Gastrocnemius medialis (tissue), 4 donors: Measurements from ENCODE around the gene MARCHF11. TPM values are rescaled to one million over a fixed set of nuclear protein-coding genes. Genes with fewer than 3 reads are reported as not detected.

Experiments used
- ATAC-seq, 2 donors: fragments of 150-250 bp; one replicate each; pipeline ENCODE4 v1.9.1; 2016
- DNase-seq, 2 donors: peaks; one replicate each; pipeline ENCODE4 v3.0.0-alpha.2; 2019
- H3K27ac ChIP-seq, 4 donors: fragments of 200-600 bp; sonication (generic); 1 replicate in 1 of 4; 2 replicates in 3 of 4; pipeline ENCODE4 v1.5.1; 2016 to 2018; ENCODE audit warnings: mild to moderate bottlenecking in 2 of 4, moderate library complexity in 1 of 4
- H3K27me3 ChIP-seq, 3 donors: fragments of 200-600 bp; sonication (generic) in 2 of 3; 1 replicate in 1 of 3; 2 replicates in 2 of 3; pipeline versions ENCODE4 v1.5.1 to v1.6.0; 2016 to 2019; ENCODE audit warnings: mild to moderate bottlenecking in 1 of 3, moderate library complexity in 1 of 3
- H3K36me3 ChIP-seq, 2 donors: fragments of 200-600 bp; sonication (generic) in 1 of 2; one replicate each; pipeline ENCODE4 v1.5.1; 2017 to 2018
- H3K4me1 ChIP-seq, 2 donors: fragments of 200-600 bp; sonication (generic) in 1 of 2; one replicate each; pipeline ENCODE4 v1.5.1; 2016 to 2017; ENCODE audit warnings: mild to moderate bottlenecking in 2 of 2
- H3K4me3 ChIP-seq, 4 donors: fragments of 200-600 bp; sonication (generic) in 3 of 4; 1 replicate in 1 of 4; 2 replicates in 3 of 4; pipeline ENCODE4 v1.5.1; 2016 to 2019; ENCODE audit warnings: mild to moderate bottlenecking in 2 of 4
- H3K9me3 ChIP-seq, 3 donors: fragments of 200-600 bp; sonication (generic) in 2 of 3; 1 replicate in 1 of 3; 2 replicates in 2 of 3; pipeline ENCODE4 v1.5.1; 2016 to 2019
- POLR2A ChIP-seq, 2 donors: fragments of 450-650 bp; IDR thresholded peaks; one replicate each; pipeline ENCODE4 v1.6.1; 2017; ENCODE audit warnings: antibody characterized with exemption in 2 of 2, mild to moderate bottlenecking in 2 of 2, moderate library complexity in 2 of 2
- in situ Hi-C, 4 donors: fragments of 200-750 bp; cut with MboI; loops; one replicate each; pipeline versions ENCODE4 v1.15.0 to v1.8.0; 2017; ENCODE audit warnings: low sequenced_read_pairs in 4 of 4
- intact Hi-C: fragments of 100-400 bp; cut with DNase I; formaldehyde crosslinking; loops from one replicate; pipeline ENCODE4 v1.15.1; 2023; ENCODE audit warnings: low total_unique reads
- total RNA-seq, 4 donors: library from RNA; depleted of rRNA; stranded (reverse); fragments of >200 nt; gene quantifications; one replicate each; pipeline versions ENCODE4 v1.1.0 to v1.2.3, GENCODE V29; 2016
- TF ChIP-seq, protein P1 (sequence below), 5 experiments: fragments of 450-650 bp in 3 of 5; fragments of 200-600 bp in 2 of 5; sonication (generic) in 2 of 5; IDR thresholded peaks in 4 of 5; conservative IDR thresholded peaks in 1 of 5; 1 replicate in 4 of 5; 2 replicates in 1 of 5; pipeline ENCODE4 v1.5.1; 2016 to 2019; ENCODE audit warnings: antibody characterized with exemption in 5 of 5, mild to moderate bottlenecking in 3 of 5, moderate library complexity in 3 of 5

Gene MARCHF11
- total RNA-seq, 4 donors from 2014 or later: not detected

DNA sequence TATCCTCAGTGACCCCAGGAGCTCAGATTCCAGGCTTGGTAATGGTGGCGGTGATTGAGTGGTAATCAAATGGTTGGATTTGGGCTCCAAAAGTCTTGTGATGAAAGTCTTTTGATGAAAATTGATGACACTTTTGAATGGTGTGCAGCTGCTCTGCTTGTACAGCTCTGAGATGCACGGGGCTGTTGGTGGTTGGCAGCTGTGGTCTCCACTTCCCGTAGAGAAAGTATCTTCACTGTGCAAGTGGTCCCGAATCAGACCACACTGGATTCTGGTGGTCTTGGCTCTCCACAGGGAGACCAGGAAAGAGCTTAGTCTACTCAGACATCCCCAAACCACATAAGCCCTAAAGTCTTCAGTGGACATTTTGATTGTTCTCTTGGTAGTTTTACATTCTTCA lies 96.6 kb downstream of the MARCHF11 start:
- Histone ChIP-seq H3K27ac (no peak overlapping the region), H3K27me3 (no peaks in the 10 kb centered on the region), H3K4me1 (no peaks in the 10 kb centered on the region), H3K9me3 (no peaks in the 10 kb centered on the region), H3K4me3 (no peak overlapping the region), H3K36me3 (no peaks in the 10 kb centered on the region)
- intact Hi-C loops: no loop called here
- TF ChIP-seq, protein P1, sequence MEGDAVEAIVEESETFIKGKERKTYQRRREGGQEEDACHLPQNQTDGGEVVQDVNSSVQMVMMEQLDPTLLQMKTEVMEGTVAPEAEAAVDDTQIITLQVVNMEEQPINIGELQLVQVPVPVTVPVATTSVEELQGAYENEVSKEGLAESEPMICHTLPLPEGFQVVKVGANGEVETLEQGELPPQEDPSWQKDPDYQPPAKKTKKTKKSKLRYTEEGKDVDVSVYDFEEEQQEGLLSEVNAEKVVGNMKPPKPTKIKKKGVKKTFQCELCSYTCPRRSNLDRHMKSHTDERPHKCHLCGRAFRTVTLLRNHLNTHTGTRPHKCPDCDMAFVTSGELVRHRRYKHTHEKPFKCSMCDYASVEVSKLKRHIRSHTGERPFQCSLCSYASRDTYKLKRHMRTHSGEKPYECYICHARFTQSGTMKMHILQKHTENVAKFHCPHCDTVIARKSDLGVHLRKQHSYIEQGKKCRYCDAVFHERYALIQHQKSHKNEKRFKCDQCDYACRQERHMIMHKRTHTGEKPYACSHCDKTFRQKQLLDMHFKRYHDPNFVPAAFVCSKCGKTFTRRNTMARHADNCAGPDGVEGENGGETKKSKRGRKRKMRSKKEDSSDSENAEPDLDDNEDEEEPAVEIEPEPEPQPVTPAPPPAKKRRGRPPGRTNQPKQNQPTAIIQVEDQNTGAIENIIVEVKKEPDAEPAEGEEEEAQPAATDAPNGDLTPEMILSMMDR (IDR thresholded peaks at IDR 0.05 in 4 of 5, conservative IDR thresholded peaks at IDR 0.05 in 1 of 5): no peak
- TF ChIP-seq POLR2A (IDR thresholded peaks at IDR 0.05): no peak
- in situ Hi-C loops: no loop called here
- no peak for DNase-seq
- no peak for ATAC-seq

DNA sequence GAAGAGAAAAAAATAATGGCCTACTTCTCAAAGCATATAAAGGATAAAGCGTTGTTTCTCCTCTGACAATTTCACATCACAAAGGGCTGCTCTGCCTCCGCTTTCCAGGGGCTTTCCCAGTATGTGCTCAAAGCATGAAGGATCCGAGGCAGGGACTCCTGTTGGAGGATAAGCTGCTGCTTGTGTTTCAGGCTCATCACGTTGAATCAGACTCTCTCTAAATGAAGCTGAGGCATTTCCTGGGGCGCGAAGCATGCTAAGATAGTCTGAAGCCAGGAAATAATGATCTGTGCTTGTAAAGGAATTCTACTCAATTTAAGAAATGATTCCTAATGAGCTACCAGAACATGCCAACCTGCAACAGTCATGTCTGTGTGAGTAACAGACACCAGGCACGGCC lies 97.5 kb downstream of the MARCHF11 start:
- intact Hi-C loops: no loop called here
- Histone ChIP-seq H3K27ac (no peak overlapping the region), H3K4me1 (no peaks in the 10 kb centered on the region), H3K9me3 (no peaks in the 10 kb centered on the region), H3K4me3 (no peak overlapping the region), H3K27me3 (no peaks in the 10 kb centered on the region), H3K36me3 (no peaks in the 10 kb centered on the region)
- no peak for TF ChIP-seq POLR2A (IDR thresholded peaks at IDR 0.05)
- TF ChIP-seq, protein P1 (IDR thresholded peaks at IDR 0.05 in 4 of 5, conservative IDR thresholded peaks at IDR 0.05 in 1 of 5): no peak
- in situ Hi-C loops: no loop called here
- no peak for DNase-seq
- no peak for ATAC-seq

DNA sequence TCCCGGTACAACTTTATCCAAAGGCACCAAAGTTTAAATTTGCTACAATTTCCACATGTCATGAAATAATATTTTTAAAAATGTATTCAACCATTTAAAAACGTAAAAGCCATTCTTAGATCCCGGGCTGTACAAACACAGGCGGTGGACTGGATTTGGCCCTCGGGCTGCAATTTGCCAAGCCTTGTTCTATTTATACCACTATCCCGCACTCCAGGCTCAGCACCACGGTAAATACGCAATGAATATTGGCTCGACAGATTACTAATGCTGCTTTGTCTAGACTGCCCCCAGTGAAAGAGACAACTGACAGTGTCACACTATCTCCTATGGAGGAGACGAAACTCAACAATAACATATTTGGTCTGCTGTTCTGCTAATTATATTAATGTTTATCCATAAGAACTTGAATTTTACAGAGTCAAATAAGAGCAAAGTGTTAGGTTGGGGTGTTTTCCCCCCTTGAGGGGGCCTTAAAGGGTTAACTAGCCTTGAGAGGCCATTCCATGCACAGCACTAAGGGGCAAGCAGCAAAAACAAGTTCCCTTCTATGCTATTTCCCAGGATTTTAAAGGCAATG lies 98.1 kb downstream of the MARCHF11 start:
- H3K36me3 ChIP-seq: no peaks in the 10 kb centered on the region
- DNase-seq (no peak), ATAC-seq (no peak)
- H3K27ac ChIP-seq: no peak overlapping the region
- H3K4me3 ChIP-seq: no peak overlapping the region
- intact Hi-C loops (no loop called here), in situ Hi-C loops (no loop called here)
- H3K9me3 ChIP-seq: no peaks in the 10 kb centered on the region
- H3K27me3 ChIP-seq: no peaks in the 10 kb centered on the region
- H3K4me1 ChIP-seq: no peaks in the 10 kb centered on the region
- TF ChIP-seq POLR2A (IDR thresholded peaks at IDR 0.05): no peak
- TF ChIP-seq, protein P1 (IDR thresholded peaks at IDR 0.05 in 4 of 5, conservative IDR thresholded peaks at IDR 0.05 in 1 of 5): no peak

DNA sequence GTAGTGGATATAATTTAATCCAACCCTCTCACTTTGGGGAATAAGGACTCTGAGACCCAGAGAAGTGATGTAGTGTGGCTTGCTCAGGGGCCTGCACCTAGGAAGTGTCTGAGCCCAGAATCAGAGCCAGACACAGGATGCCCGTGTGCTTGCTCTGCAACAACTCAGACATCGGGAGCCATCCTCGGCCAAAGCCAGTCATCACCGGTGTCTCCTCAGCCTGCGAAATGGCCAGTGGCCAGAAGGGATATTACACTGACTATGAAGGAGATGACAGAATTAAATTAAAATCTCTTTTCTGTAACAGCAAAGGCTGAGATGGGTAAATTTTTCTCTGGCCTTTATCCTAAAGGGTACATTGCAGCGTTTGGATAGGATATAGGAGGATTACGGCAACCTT lies 102.9 kb downstream of the MARCHF11 start:
- no peaks in the 10 kb centered on the region for H3K9me3 ChIP-seq
- no peak overlapping the region for H3K27ac ChIP-seq
- in situ Hi-C loops (no loop called here), intact Hi-C loops (no loop called here)
- ATAC-seq: no peak
- no peak for DNase-seq
- H3K36me3 ChIP-seq: no peaks in the 10 kb centered on the region
- H3K4me3 ChIP-seq: no peak overlapping the region
- TF ChIP-seq, protein P1 (IDR thresholded peaks at IDR 0.05 in 4 of 5, conservative IDR thresholded peaks at IDR 0.05 in 1 of 5): no peak
- TF ChIP-seq POLR2A (IDR thresholded peaks at IDR 0.05): no peak
- no peaks in the 10 kb centered on the region for H3K4me1 ChIP-seq
- no peaks in the 10 kb centered on the region for H3K27me3 ChIP-seq

DNA sequence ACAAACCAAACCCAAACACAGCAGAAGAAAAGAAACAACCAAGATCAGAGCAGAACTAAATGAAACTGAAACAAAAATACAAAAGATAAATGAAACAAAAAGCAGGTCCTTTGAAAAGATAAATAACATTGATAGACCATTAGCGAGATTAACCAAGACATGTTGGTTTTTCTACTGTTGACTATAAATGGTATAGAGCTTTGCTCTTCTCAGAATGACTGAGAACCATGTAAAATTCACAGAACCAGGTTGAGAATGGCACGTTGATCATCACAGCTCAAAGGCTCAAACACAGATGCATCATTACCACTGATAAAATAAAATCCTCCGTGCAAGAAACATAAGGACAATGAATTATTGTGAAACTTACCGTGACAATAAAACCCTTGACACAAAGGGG lies 105.2 kb downstream of the MARCHF11 start:
- H3K36me3 ChIP-seq: no peaks in the 10 kb centered on the region
- H3K9me3 ChIP-seq: no peaks in the 10 kb centered on the region
- H3K4me3 ChIP-seq: no peak overlapping the region
- H3K4me1 ChIP-seq: no peaks in the 10 kb centered on the region
- no peak for DNase-seq
- H3K27ac ChIP-seq: no peak overlapping the region
- intact Hi-C loops: no loop called here
- ATAC-seq: no peak
- in situ Hi-C loops: no loop called here
- TF ChIP-seq POLR2A (IDR thresholded peaks at IDR 0.05): no peak
- TF ChIP-seq, protein P1 (IDR thresholded peaks at IDR 0.05 in 4 of 5, conservative IDR thresholded peaks at IDR 0.05 in 1 of 5): no peak
- no peaks in the 10 kb centered on the region for H3K27me3 ChIP-seq
